Caco-2 (cell line): Measurements from ENCODE around the gene AUTS2. TPM values are rescaled to one million over a fixed set of nuclear protein-coding genes. Genes with fewer than 3 reads are reported as not detected.

Experiments
- BruUV-seq: library from RNA; stranded (reverse); fragments of 400-500 nt; replicated peaks from 2 replicates; lab custom pipeline; 2021; lab: Mats Ljungman, UMichigan
- CTCF ChIA-PET: fragments of 300-600 bp; sonication (Branson Sonifier 250); formaldehyde crosslinking; loops from one replicate; lab custom pipeline; 2022; ENCODE audit warnings: antibody characterized with exemption; lab: Charles Lee
- POLR2A ChIA-PET: fragments of 300-600 bp; sonication (Branson Sonifier 250); formaldehyde crosslinking; loops from one replicate; lab custom pipeline; 2022; ENCODE audit warnings: antibody characterized with exemption; lab: Charles Lee
- DNase-seq, 2 experiments: peaks; one replicate each; pipeline versions ENCODE4 v3.0.0 to v3.0.0-alpha.2; 2020 to 2022
- H3K27me3 ChIP-seq: replicated peaks from 2 replicates; pipeline ENCODE4 v1.6.0; 2011; ENCODE audit warnings: low read length; ENCODE audit not compliant: control insufficient read depth, insufficient read depth
- H3K36me3 ChIP-seq: 2 replicates; pipeline ENCODE4 v1.5.1; 2011; ENCODE audit warnings: low read length; ENCODE audit not compliant: control insufficient read depth, insufficient read depth
- H3K4me1 ChIP-seq: fragments of 250-450 bp; sonication (Bioruptor Pico); 2 replicates; pipeline ENCODE4 v1.5.1; 2020; ENCODE audit warnings: mild to moderate bottlenecking
- H3K4me3 ChIP-seq: 2 replicates; pipeline ENCODE4 v1.5.1; 2011; ENCODE audit warnings: low read depth, mild to moderate bottlenecking, control low read depth, low read length
- H3K9me3 ChIP-seq: fragments of 250-450 bp; sonication (Bioruptor Pico); 2 replicates; pipeline ENCODE4 v1.5.1; 2020; ENCODE audit warnings: mild to moderate bottlenecking, moderate library complexity
- H3K27ac Mint-ChIP-seq: one replicate; pipeline ENCODE4 v1.8.0; 2022; ENCODE audit warnings: mixed read lengths; ENCODE audit not compliant: unreplicated experiment
- H3K27me3 Mint-ChIP-seq: one replicate; pipeline ENCODE4 v1.8.0; 2022; ENCODE audit warnings: mixed read lengths; ENCODE audit not compliant: insufficient read depth, unreplicated experiment
- H3K36me3 Mint-ChIP-seq: one replicate; pipeline ENCODE4 v1.8.0; 2022; ENCODE audit warnings: mild to moderate bottlenecking, mixed read lengths; ENCODE audit not compliant: insufficient read depth, unreplicated experiment
- H3K4me1 Mint-ChIP-seq: one replicate; pipeline ENCODE4 v1.8.0; 2022; ENCODE audit warnings: low read depth, mixed read lengths; ENCODE audit not compliant: unreplicated experiment
- H3K4me3 Mint-ChIP-seq: one replicate; pipeline ENCODE4 v1.8.0; 2022; ENCODE audit warnings: mild to moderate bottlenecking, moderate library complexity, mixed read lengths; ENCODE audit not compliant: unreplicated experiment
- H3K9me3 Mint-ChIP-seq: one replicate; pipeline ENCODE4 v1.8.0; 2022; ENCODE audit warnings: mixed read lengths; ENCODE audit not compliant: unreplicated experiment
- intact Hi-C: fragments of 100-400 bp; cut with micrococcal nuclease; formaldehyde crosslinking; loops from one replicate; pipeline ENCODE4 v1.10.0; 2022; ENCODE audit not compliant: unreplicated experiment
- total RNA-seq: library from RNA; stranded (reverse); gene quantifications from 2 replicates; pipeline ENCODE4 v1.2.3, GENCODE V29; 2022
- TF ChIP-seq, protein P1 (sequence below), 2 experiments: fragments of 200-600 bp in 1 of 2; IDR thresholded peaks; 1 replicate in 1 of 2; 2 replicates in 1 of 2; pipeline versions ENCODE4 v1.5.1 to v1.8.0; 2011 to 2022; ENCODE audit warnings: antibody characterized with exemption in 1 of 2, control low read depth in 1 of 2, inconsistent platforms in 1 of 2, low read depth in 1 of 2, low read length in 1 of 2, mild to moderate bottlenecking in 1 of 2, moderate library complexity in 1 of 2; ENCODE audit not compliant: insufficient read depth in 1 of 2, severe bottlenecking in 1 of 2, unreplicated experiment in 1 of 2

The AUTS2 gene
- total RNA-seq, 1 experiment from 2014 or later: 37.1 TPM

DNA sequence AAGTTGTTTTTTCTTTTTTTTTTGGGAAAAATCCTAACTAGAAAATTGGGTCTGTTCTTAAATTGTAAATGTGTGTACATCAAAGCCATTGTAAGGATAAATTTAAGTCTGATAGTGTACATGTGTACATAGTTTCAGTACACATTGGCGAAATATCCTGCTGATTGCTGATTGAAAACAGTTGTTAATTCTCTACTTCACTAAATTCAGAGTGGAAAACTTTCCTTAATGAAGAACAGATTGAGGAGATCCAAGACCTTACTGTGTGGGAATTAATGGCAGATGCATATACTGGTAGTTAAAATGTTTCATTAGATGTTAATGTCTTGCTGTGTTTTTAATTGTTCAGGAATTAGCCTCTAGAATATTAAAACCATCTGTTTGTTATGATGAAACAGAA, 506.0 kb downstream of the AUTS2 start:
- CTCF ChIA-PET: no interaction called here
- no peaks in the 10 kb centered on the region for H3K4me1 ChIP-seq
- DNase-seq: no peak
- H3K4me3 Mint-ChIP-seq: no peak overlapping the region
- H3K27me3 Mint-ChIP-seq: no peaks in the 10 kb centered on the region
- TF ChIP-seq, protein P1, sequence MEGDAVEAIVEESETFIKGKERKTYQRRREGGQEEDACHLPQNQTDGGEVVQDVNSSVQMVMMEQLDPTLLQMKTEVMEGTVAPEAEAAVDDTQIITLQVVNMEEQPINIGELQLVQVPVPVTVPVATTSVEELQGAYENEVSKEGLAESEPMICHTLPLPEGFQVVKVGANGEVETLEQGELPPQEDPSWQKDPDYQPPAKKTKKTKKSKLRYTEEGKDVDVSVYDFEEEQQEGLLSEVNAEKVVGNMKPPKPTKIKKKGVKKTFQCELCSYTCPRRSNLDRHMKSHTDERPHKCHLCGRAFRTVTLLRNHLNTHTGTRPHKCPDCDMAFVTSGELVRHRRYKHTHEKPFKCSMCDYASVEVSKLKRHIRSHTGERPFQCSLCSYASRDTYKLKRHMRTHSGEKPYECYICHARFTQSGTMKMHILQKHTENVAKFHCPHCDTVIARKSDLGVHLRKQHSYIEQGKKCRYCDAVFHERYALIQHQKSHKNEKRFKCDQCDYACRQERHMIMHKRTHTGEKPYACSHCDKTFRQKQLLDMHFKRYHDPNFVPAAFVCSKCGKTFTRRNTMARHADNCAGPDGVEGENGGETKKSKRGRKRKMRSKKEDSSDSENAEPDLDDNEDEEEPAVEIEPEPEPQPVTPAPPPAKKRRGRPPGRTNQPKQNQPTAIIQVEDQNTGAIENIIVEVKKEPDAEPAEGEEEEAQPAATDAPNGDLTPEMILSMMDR (IDR thresholded peaks at IDR 0.05; ENCODE audit: insufficient read depth in 1 of 2, low read depth in 1 of 2, low read length in 1 of 2, severe bottlenecking in 1 of 2, unreplicated experiment in 1 of 2): no peak
- BruUV-seq: no TSS peak
- H3K4me3 ChIP-seq: no peak overlapping the region
- POLR2A ChIA-PET: no interaction called here
- intact Hi-C loops: no loop called here
- no peaks in the 10 kb centered on the region for H3K9me3 Mint-ChIP-seq
- H3K36me3 Mint-ChIP-seq: no peaks in the 10 kb centered on the region
- H3K36me3 ChIP-seq: no peaks in the 10 kb centered on the region
- H3K9me3 ChIP-seq: no peaks in the 10 kb centered on the region
- no peaks in the 10 kb centered on the region for H3K4me1 Mint-ChIP-seq
- no peaks in the 10 kb centered on the region for H3K27me3 ChIP-seq
- H3K27ac Mint-ChIP-seq: no peak overlapping the region

DNA sequence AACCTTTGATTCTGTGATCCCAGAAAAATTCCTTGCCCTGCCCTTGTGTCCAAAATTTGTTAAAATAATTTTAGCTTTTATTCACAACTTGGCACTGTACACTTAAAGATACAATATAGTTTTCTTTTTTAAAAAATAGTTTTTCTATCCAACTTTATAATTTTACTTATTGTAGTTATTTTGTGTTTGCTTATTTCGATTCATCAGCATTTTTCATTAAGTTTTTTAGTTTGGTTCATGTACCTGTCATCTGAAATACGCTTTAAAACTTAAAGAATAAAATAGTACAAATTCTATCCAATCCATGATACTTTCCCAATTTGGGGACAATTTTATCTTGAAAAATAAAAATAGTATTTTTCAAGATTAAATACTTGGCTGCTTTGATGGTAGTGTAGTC, 514.8 kb downstream of the AUTS2 start:
- H3K4me1 ChIP-seq: peaks cover 3% of the 10 kb centered on the region; the same call in 1 of the 2 replicates
- TF ChIP-seq, protein P1 (IDR thresholded peaks at IDR 0.05; ENCODE audit: insufficient read depth in 1 of 2, low read depth in 1 of 2, low read length in 1 of 2, severe bottlenecking in 1 of 2, unreplicated experiment in 1 of 2): no peak
- Mint-ChIP-seq H3K27me3 (peaks cover 4% of the 10 kb centered on the region), H3K4me1 (peaks cover 5% of the 10 kb centered on the region), H3K9me3 (no peaks in the 10 kb centered on the region), H3K36me3 (no peaks in the 10 kb centered on the region), H3K4me3 (no peak overlapping the region), H3K27ac (no peak overlapping the region)
- no peaks in the 10 kb centered on the region for H3K9me3 ChIP-seq
- no peak for DNase-seq
- intact Hi-C loops: no loop called here
- no peak overlapping the region for H3K4me3 ChIP-seq
- no peaks in the 10 kb centered on the region for H3K36me3 ChIP-seq
- H3K27me3 ChIP-seq: no peaks in the 10 kb centered on the region
- POLR2A ChIA-PET: no interaction called here
- CTCF ChIA-PET: interaction anchor here (0.6 kb wide), 1 partner anchor 11 kb away, joined by 11 read pairs; no protein-coding TSS in a partner anchor
- BruUV-seq: no TSS peak

DNA sequence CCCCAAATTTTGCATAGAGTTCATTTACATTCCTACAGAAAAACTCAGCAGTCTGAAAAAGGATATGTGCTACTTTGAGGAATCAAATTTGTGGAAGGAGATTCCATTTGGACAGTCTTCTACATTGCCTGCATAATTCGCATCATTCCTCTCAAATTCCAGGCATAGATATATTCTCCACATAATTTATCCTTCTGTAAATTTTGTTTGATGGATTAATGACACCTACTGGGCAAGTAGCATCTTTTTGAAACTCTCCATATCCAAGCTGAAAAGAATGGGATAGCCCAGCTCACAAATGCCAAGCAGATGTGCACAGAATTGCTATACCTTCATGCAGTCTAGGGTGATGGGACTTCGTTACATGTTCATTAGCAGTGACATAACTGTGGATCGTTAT, 515.3 kb downstream of the AUTS2 start:
- Histone ChIP-seq H3K36me3 (no peaks in the 10 kb centered on the region), H3K9me3 (no peaks in the 10 kb centered on the region), H3K27me3 (no peaks in the 10 kb centered on the region), H3K4me3 (no peak overlapping the region), H3K4me1 (peaks cover 3% of the 10 kb centered on the region; the same call in 1 of the 2 replicates)
- TF ChIP-seq, protein P1 (IDR thresholded peaks at IDR 0.05; ENCODE audit: insufficient read depth in 1 of 2, low read depth in 1 of 2, low read length in 1 of 2, severe bottlenecking in 1 of 2, unreplicated experiment in 1 of 2): no peak
- Mint-ChIP-seq H3K27ac (no peak overlapping the region), H3K4me1 (peaks cover 5% of the 10 kb centered on the region), H3K36me3 (no peaks in the 10 kb centered on the region), H3K27me3 (peaks cover 4% of the 10 kb centered on the region), H3K9me3 (no peaks in the 10 kb centered on the region), H3K4me3 (no peak overlapping the region)
- CTCF ChIA-PET: interaction anchor here (0.6 kb wide), 1 partner anchor 11 kb away, joined by 5 read pairs; no protein-coding TSS in a partner anchor
- intact Hi-C loops: no loop called here
- no peak for DNase-seq
- BruUV-seq: no TSS peak
- POLR2A ChIA-PET: no interaction called here
